ENCODE measurements around the gene PRKCI. TPM values are rescaled to one million over a fixed set of nuclear protein-coding genes. Genes with fewer than 3 reads are reported as not detected.

PRKCI gene
- total and polyA plus RNA-seq, 2 donors = 15.5 to 88.2 TPM

DNA sequence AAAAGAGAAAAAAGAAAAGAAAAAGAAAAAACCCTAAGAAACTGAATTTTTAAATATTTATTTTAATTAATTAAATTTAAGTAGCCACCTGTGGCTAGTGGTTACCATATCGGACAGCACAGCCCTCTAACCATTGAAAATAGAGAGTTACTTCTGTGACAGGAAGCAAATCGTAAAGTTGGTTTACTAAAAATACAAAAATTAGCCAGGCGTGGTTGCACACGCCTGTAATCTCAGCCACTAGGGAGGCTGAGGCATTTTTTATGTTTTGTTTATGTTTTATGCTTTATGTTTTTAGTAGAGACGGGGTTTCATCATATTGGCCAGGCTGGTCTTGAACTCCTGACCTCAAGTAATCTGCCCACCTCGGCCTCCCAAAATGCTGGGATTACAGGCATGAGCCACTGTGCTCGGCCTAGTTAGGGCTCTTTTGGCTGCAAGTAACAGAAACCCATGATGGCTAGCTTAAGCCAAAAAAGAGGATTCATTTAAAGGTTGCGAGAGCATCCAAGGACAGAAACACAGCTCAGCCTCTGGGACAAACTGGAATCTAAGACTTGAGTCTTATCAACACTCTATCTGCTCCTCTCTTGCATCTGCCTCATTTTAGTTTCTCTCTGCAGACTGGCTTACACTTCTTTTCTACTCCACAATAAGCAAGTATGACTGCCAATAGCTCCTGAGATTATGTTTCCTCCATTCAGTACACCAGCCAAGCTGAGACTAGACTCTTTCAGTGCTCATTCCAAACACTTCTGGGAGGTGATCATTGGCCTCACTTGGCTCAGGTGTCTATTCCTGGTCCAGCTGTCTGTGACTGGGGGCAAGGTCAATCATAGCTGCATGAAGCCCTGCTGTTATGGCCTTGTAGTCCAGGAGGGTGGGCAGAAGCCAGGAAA is 128.5 kb downstream of the PRKCI start:
- no peak for DNase-seq (ENCODE audit: extremely low spot score)
- Histone ChIP-seq H3K4me3 (ENCODE audit: low read depth, low read length) (no peak overlapping the region), H3K4me1 (ENCODE audit: insufficient read depth) (no peaks in the 10 kb centered on the region), H3K27ac (ENCODE audit: low read depth) (no peak overlapping the region), H3K36me3 (ENCODE audit: insufficient read depth) (no peaks in the 10 kb centered on the region)
- whole genome bisulfite sequencing = 53% methylated on average over 8 of the region's 8 CpGs

DNA sequence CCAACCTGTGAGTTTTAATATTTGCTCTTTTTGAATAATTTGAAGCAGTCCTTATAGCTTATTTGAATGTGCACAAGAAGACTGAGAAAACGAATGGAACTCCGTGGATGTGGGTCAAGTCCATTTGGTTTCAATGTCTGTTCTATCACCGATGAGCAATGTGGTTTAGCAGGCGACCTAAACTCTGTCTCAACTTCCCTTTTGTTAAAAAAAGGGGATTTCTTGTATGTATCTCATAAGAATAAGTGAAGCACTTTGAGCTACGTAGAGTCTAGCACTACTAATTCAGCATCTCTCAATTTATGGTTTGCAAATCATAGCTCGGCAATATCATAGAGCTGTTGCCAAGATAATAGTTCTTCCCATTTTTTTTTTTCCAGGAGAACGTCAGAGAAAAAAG is 130.7 kb downstream of the PRKCI start:
- 81% methylated on average over 7 of the region's 7 CpGs for WGBS
- no peak overlapping the region for H3K4me3 ChIP-seq (ENCODE audit: low read depth, low read length)
- H3K36me3 ChIP-seq (ENCODE audit: insufficient read depth) = no peaks in the 10 kb centered on the region
- no peak overlapping the region for H3K27ac ChIP-seq (ENCODE audit: low read depth)
- no peak for DNase-seq (ENCODE audit: extremely low spot score)
- no peaks in the 10 kb centered on the region for H3K4me1 ChIP-seq (ENCODE audit: insufficient read depth)

DNA sequence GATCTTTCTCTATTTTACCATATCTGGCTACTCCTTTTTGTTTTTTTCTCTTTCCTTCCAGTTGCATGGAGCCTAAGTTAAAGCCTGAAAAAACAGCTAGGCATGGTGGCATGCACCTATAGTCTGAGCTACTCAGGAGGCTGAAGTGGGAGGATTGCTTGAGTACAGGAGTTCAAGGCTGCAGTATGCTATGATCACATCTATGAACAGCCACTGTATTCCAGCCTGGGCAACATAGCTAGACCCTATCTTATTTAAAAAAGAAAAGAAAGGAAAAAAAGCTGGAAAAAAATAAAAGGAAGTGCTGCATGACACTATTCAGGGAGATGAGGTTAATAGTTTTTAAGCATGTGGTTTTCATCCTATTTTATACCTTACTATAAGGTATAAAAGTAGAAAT is 131.3 kb downstream of the PRKCI start:
- Histone ChIP-seq H3K4me3 (ENCODE audit: low read depth, low read length) (no peak overlapping the region), H3K36me3 (ENCODE audit: insufficient read depth) (no peaks in the 10 kb centered on the region), H3K27ac (ENCODE audit: low read depth) (no peak overlapping the region), H3K4me1 (ENCODE audit: insufficient read depth) (no peaks in the 10 kb centered on the region)
- DNase-seq (ENCODE audit: extremely low spot score) = no peak

DNA sequence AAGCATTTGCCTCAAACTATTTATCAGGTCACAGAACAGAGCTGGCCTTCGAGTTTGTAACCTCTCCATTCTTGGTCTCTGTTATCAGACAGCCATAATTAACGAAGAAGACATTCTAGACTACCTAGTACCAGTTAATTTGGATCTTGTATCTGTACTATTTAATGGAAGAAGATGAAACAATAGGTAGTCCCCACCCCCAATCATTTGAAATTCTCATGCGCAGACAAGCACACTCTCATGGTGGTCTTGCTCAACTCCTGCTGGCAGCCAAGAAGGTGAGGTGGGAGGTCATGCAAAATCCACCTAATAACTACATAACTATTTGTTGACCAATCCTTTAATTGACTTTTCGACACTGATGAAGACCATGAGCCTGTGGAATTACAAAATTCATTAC is 132.5 kb downstream of the PRKCI start:
- Histone ChIP-seq H3K4me3 (ENCODE audit: low read depth, low read length) (no peak overlapping the region), H3K27ac (ENCODE audit: low read depth) (no peak overlapping the region), H3K36me3 (ENCODE audit: insufficient read depth) (no peaks in the 10 kb centered on the region), H3K4me1 (ENCODE audit: insufficient read depth) (no peaks in the 10 kb centered on the region)
- no peak for DNase-seq (ENCODE audit: extremely low spot score)
- 97% methylated on average over 4 of the region's 4 CpGs for WGBS

Small RNAs within 50 kb of the gene (small RNA-seq; reads per million reads assigned to genes)
- not detected for gene RF00019

Other genes starting within 250 kb of the PRKCI start
- 25.9 TPM for gene GPR160, start 184.4 kb upstream of the PRKCI start, total RNA-seq
- gene GPR160, start 184.4 kb upstream of the PRKCI start, polyA plus RNA-seq = 4.0 TPM
- gene PHC3, start 40.7 kb upstream of the PRKCI start, total RNA-seq = 98.6 TPM
- 13.7 TPM for gene PHC3, start 40.7 kb upstream of the PRKCI start, polyA plus RNA-seq
- gene SKIL, start 135.3 kb downstream of the PRKCI start, total RNA-seq = 124 TPM
- gene SKIL, start 135.3 kb downstream of the PRKCI start, polyA plus RNA-seq = 10.7 TPM
- gene CLDN11, start 196.4 kb downstream of the PRKCI start, total RNA-seq = 28.1 TPM
- 24.6 TPM for gene CLDN11, start 196.4 kb downstream of the PRKCI start, polyA plus RNA-seq

Measured in urinary bladder (tissue), 4 donors.